Measurements from ENCODE around the gene TM4SF1.
A peak's percentile ranks its signal among the peaks of the same experiment; 100 is the strongest.

DNA sequence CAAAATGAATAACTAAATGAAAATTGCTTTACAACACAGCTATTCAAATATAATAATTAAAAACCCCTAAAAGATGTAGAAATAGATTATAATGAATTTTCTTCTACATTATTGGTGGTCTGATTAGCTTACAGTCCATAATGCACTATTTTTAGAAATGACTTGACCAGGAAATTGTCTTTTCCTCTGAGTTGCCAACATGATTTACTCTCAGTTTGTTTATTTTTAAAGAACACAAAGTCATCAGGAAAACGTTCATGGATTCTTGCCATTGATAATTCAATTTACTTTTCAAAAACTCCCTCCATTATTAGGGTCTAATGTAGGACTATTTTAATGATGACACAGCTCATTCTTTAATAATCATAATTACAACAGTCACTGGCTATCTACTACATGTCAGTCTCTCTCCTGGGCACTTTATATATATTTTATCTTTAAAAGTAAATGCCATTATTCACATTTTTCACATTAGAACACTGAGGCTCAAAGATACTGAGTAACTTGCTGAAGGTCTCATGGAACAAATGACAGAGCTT is 45.2 kb downstream of the TM4SF1 start:
- TF ChIP-seq, protein P1, sequence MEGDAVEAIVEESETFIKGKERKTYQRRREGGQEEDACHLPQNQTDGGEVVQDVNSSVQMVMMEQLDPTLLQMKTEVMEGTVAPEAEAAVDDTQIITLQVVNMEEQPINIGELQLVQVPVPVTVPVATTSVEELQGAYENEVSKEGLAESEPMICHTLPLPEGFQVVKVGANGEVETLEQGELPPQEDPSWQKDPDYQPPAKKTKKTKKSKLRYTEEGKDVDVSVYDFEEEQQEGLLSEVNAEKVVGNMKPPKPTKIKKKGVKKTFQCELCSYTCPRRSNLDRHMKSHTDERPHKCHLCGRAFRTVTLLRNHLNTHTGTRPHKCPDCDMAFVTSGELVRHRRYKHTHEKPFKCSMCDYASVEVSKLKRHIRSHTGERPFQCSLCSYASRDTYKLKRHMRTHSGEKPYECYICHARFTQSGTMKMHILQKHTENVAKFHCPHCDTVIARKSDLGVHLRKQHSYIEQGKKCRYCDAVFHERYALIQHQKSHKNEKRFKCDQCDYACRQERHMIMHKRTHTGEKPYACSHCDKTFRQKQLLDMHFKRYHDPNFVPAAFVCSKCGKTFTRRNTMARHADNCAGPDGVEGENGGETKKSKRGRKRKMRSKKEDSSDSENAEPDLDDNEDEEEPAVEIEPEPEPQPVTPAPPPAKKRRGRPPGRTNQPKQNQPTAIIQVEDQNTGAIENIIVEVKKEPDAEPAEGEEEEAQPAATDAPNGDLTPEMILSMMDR (IDR thresholded peaks at IDR 0.05; ENCODE audit: extremely low read depth in 1 of 2, insufficient read depth in 1 of 2, low read depth in 1 of 2, low read length in 2 of 2): no peak
- TF ChIP-seq, protein P2, sequence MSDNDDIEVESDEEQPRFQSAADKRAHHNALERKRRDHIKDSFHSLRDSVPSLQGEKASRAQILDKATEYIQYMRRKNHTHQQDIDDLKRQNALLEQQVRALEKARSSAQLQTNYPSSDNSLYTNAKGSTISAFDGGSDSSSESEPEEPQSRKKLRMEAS (IDR thresholded peaks at IDR 0.05; ENCODE audit: insufficient read depth, insufficient read length): no peak
- peak; percentile 28 for TF ChIP-seq GATA2 (IDR thresholded peaks at IDR 0.05; ENCODE audit: insufficient read depth, insufficient read length, low read depth, low read length)
- TF ChIP-seq POLR2A (IDR thresholded peaks at IDR 0.05; ENCODE audit: low read depth, low read length): no peak
- no peak for TF ChIP-seq POLR2AphosphoS5 (IDR thresholded peaks at IDR 0.05; ENCODE audit: insufficient read depth, low read depth, low read length)
- TF ChIP-seq MYC (IDR thresholded peaks at IDR 0.05; ENCODE audit: low read depth, low read length): no peak

All from endothelial cell of umbilical vein (primary cell).